HG03135 (cell line): Measurements from ENCODE around the gene BTG4.
A peak's percentile ranks its signal among the peaks of the same experiment; 100 is the strongest.

Experiments used
- ATAC-seq: cut with Tn5 transposase; IDR thresholded peaks from one replicate; pipeline ENCODE4 v1.9.1; 2021; ENCODE audit warnings: mild to moderate bottlenecking, moderate library complexity; ENCODE audit not compliant: unreplicated experiment

Gene BTG4

GRCh38 chr11:111456086-111456858, 55.9 kb downstream of the BTG4 start:
- no peak for ATAC-seq

- ATAC-seq: no peak
Observed at GRCh38 chr11:111455291-111456085, 56.7 kb downstream of the BTG4 start.

GRCh38 chr11:111454561-111455192, 57.5 kb downstream of the BTG4 start:
- ATAC-seq: no peak

GRCh38 chr11:111452817-111453552, 59.2 kb downstream of the BTG4 start:
- no peak for ATAC-seq

GRCh38 chr11:111452146-111452545, 60.0 kb downstream of the BTG4 start:
- no peak for ATAC-seq

- ATAC-seq: peak; percentile 74
Observed at GRCh38 chr11:111450480-111451320, 61.5 kb downstream of the BTG4 start.

- no peak for ATAC-seq
Observed at GRCh38 chr11:111449696-111450479, 62.3 kb downstream of the BTG4 start.

- no peak for ATAC-seq
Observed at GRCh38 chr11:111448831-111449557, 63.2 kb downstream of the BTG4 start.

- no peak for ATAC-seq
Observed at GRCh38 chr11:111448414-111448813, 63.8 kb downstream of the BTG4 start.

- no peak for ATAC-seq
Observed at GRCh38 chr11:111447931-111448330, 64.3 kb downstream of the BTG4 start.

GRCh38 chr11:111447112-111447471, 65.1 kb downstream of the BTG4 start:
- ATAC-seq: no peak

GRCh38 chr11:111446404-111447111, 65.6 kb downstream of the BTG4 start:
- ATAC-seq: peak; percentile 88

- no peak for ATAC-seq
Observed at GRCh38 chr11:111445586-111445985, 66.6 kb downstream of the BTG4 start.
